Left hindlimb (tissue), 1 donor: ENCODE results near the gene SLC41A1.
"Not testable (repeated sequence)": the region's sequence is repeated elsewhere in the genome, so short reads cannot be mapped to it uniquely, and the experiment has no call there.

Experiments used
- DNase-seq: peaks from one replicate; pipeline ENCODE4 v3.0.0-alpha.2; 2018

SLC41A1 gene

GRCh38 chr1:205812878-205813754 lies at the start of gene SLC41A1:
SLC41A1 (minus strand) TSS chr1:205813198; CDS start chr1:205810441, 2,757 bp downstream.
- peak; percentile 95 for DNase-seq

GRCh38 chr1:205861540-205861939 lies 48.5 kb upstream of the SLC41A1 start:
- no peak for DNase-seq

- no peak for DNase-seq
These were observed 45.4 kb upstream of the SLC41A1 start for GRCh38 chr1:205858141-205858961.

- not testable (repeated sequence) for DNase-seq
These were observed 44.5 kb upstream of the SLC41A1 start for GRCh38 chr1:205857501-205857900.

- no peak for DNase-seq
These were observed 43.4 kb upstream of the SLC41A1 start for GRCh38 chr1:205856433-205856832.

GRCh38 chr1:205852969-205853368 lies 40.0 kb upstream of the SLC41A1 start:
- DNase-seq, result no peak

- no peak for DNase-seq
These were observed 39.0 kb upstream of the SLC41A1 start for GRCh38 chr1:205851993-205852392.

- DNase-seq, result peak; percentile 70
These were observed 36.8 kb upstream of the SLC41A1 start, which contains the start of gene PM20D1 for GRCh38 chr1:205849619-205850355. PM20D1 (minus strand) TSS chr1:205850132; CDS start chr1:205850072, 60 bp downstream.

- no peak for DNase-seq
These were observed 30.2 kb upstream of the SLC41A1 start for GRCh38 chr1:205843036-205843859.

- DNase-seq, result no peak
These were observed 29.2 kb upstream of the SLC41A1 start for GRCh38 chr1:205842229-205842628.

- DNase-seq, result no peak
These were observed 27.3 kb upstream of the SLC41A1 start for GRCh38 chr1:205840146-205840923.

GRCh38 chr1:205837382-205837970 lies 24.5 kb upstream of the SLC41A1 start:
- DNase-seq, result no peak

- DNase-seq, result no peak
These were observed 21.8 kb upstream of the SLC41A1 start for GRCh38 chr1:205834751-205835150.

- DNase-seq, result no peak
These were observed 19.3 kb upstream of the SLC41A1 start for GRCh38 chr1:205832326-205832751.

- DNase-seq, result no peak
These were observed 14.6 kb upstream of the SLC41A1 start for GRCh38 chr1:205827623-205828022.

- DNase-seq, result no peak
These were observed 14.0 kb upstream of the SLC41A1 start for GRCh38 chr1:205826995-205827394.

GRCh38 chr1:205826016-205826806 lies 13.2 kb upstream of the SLC41A1 start:
- DNase-seq, result no peak

- DNase-seq, result no peak
These were observed 11.2 kb upstream of the SLC41A1 start for GRCh38 chr1:205824180-205824579.

GRCh38 chr1:205823260-205823659 lies 10.3 kb upstream of the SLC41A1 start:
- DNase-seq, result not testable (repeated sequence)

- DNase-seq, result no peak
These were observed 9.4 kb upstream of the SLC41A1 start for GRCh38 chr1:205822397-205822796.
